SK-N-MC (cell line): ENCODE data around the gene MBD3L3.
"Not testable (repeated sequence)": the region's sequence is repeated elsewhere in the genome, so short reads cannot be mapped to it uniquely, and the experiment has no call there.

Experiments used
- EZH2 ChIP-seq: fragments of 200-600 bp; sonication (generic); IDR thresholded peaks from one replicate; pipeline ENCODE4 v1.6.1; 2017; ENCODE audit warnings: antibody characterized with exemption
- FOXP2 ChIP-seq: optimal IDR thresholded peaks from 2 replicates; pipeline ENCODE3; 2011; ENCODE audit warnings: mild to moderate bottlenecking, moderate library complexity; ENCODE audit not compliant: insufficient read depth; ENCODE audit errors: extremely low read length, control extremely low read depth

GRCh38 chr19:7058576-7058975, at the start of gene MBD3L3:
- not testable (repeated sequence) for TF ChIP-seq EZH2, FOXP2
